ENCODE data around the gene ZNF614. TPM values are rescaled to one million over a fixed set of nuclear protein-coding genes. Genes with fewer than 3 reads are reported as not detected.
A peak's percentile ranks its signal among the peaks of the same experiment; 100 is the strongest.
"Not testable (repeated sequence)": the region's sequence is repeated elsewhere in the genome, so short reads cannot be mapped to it uniquely, and the experiment has no call there.

Gene ZNF614
- total RNA-seq, 1 experiment from 2014 or later: 9.9 TPM

- peak within 1 kb of the TSS; percentile 22 for H3K27ac ChIP-seq
- CTCF ChIA-PET: no interaction called here
Observed at GRCh38 chr19:51986309-51987291, 41.6 kb downstream of the ZNF614 start, which contains the start of gene ZNF350. Gene ZNF350, minus strand, starts transcription at chr19:51986840. Its CDS starts 12,480 bp downstream, at chr19:51974360.

GRCh38 chr19:51983361-51983760 is 44.8 kb downstream of the ZNF614 start:
- Histone ChIP-seq H3K27me3 (ENCODE audit: insufficient read depth, low read depth) (no peaks in the 10 kb centered on the region), H3K36me3 (ENCODE audit: low read depth) (peaks cover 54% of the 10 kb centered on the region), H2AFZ (no peak overlapping the region), H3K9me2 (ENCODE audit: insufficient read depth) (no peaks in the 10 kb centered on the region), H3K27ac (no peak overlapping the region), H4K20me1 (ENCODE audit: insufficient read depth) (no peaks in the 10 kb centered on the region), H3K4me2 (no peak overlapping the region), H3K9me3 (ENCODE audit: insufficient read depth, low read depth) (peaks cover 77% of the 10 kb centered on the region), H3K79me2 (ENCODE audit: low read depth) (peaks cover 72% of the 10 kb centered on the region), H3K4me1 (replicated peaks; ENCODE audit: insufficient read depth) (peaks cover 9% of the 10 kb centered on the region; the same call in 1 of the 2 replicates), H3F3A (ENCODE audit: insufficient read depth, low read depth) (0 out of 2 replicates have a peak, but pooled peaks cover 8% of the 10 kb centered on the region), H3K4me3 (no peak overlapping the region)
- POLR2A ChIA-PET (ENCODE audit: unreplicated experiment): no interaction called here
- no TSS peak for BruUV-seq (replicated peaks)
- CTCF ChIA-PET: no interaction called here
- intact Hi-C loops (cut with micrococcal nuclease; ENCODE audit: unreplicated experiment): loop anchor here (10.0 kb wide), 1 partner anchor 751 kb away; the partner anchor contains the start of gene ZNF611
- no peak for TF ChIP-seq CTCF (conservative IDR thresholded peaks at IDR 0.05)
- no peak for TF ChIP-seq EZH2 (IDR thresholded peaks at IDR 0.05; ENCODE audit: low read depth)
- DNase-seq: no peak

More at GRCh38 chr19:51986309-51987291, 41.6 kb downstream of the ZNF614 start, which contains the start of gene ZNF350:
- Histone ChIP-seq H3K4me2 (peak within 1 kb of the TSS; percentile 88), H4K20me1 (ENCODE audit: insufficient read depth) (no peaks in the 10 kb centered on the region), H3K9me3 (ENCODE audit: insufficient read depth, low read depth) (peaks cover 75% of the 10 kb centered on the region), H3K9me2 (ENCODE audit: insufficient read depth) (no peaks in the 10 kb centered on the region), H3K27me3 (ENCODE audit: insufficient read depth, low read depth) (no peaks in the 10 kb centered on the region), H3K4me3 (peak within 1 kb of the TSS; percentile 70), H3K4me1 (replicated peaks; ENCODE audit: insufficient read depth) (peaks cover 9% of the 10 kb centered on the region; the same call in 1 of the 2 replicates), H3F3A (ENCODE audit: insufficient read depth, low read depth) (0 out of 2 replicates have a peak, but pooled peaks cover 8% of the 10 kb centered on the region), H2AFZ (peak within 1 kb of the TSS; percentile 92), H3K36me3 (ENCODE audit: low read depth) (peaks cover 29% of the 10 kb centered on the region), H3K79me2 (ENCODE audit: low read depth) (peaks cover 50% of the 10 kb centered on the region)
- BruUV-seq (replicated peaks): TSS peak; percentile 66
- intact Hi-C loops (cut with micrococcal nuclease; ENCODE audit: unreplicated experiment): loop anchor here (1.0 to 10.0 kb wide), 4 partner anchors 42 to 748 kb away; partner anchors contain the start of genes ZNF611, ZNF613, ZNF614 and ZNF649
- DNase-seq: peak; percentile 88 to 91
- POLR2A ChIA-PET (ENCODE audit: unreplicated experiment): interaction anchor here (0.6 kb wide), 1 partner anchor 203 kb away, joined by 3 read pairs; no protein-coding TSS in a partner anchor
- TF ChIP-seq EZH2 (IDR thresholded peaks at IDR 0.05; ENCODE audit: low read depth): no peak
- TF ChIP-seq CTCF (conservative IDR thresholded peaks at IDR 0.05): no peak

- Histone ChIP-seq H3K79me2 (ENCODE audit: low read depth) (peaks cover 65% of the 10 kb centered on the region), H3K9me3 (ENCODE audit: insufficient read depth, low read depth) (peaks cover 67% of the 10 kb centered on the region), H3K36me3 (ENCODE audit: low read depth) (peaks cover 50% of the 10 kb centered on the region)
- intact Hi-C loops (cut with micrococcal nuclease; ENCODE audit: unreplicated experiment): loop anchor here (10.0 kb wide), 1 partner anchor 754 kb away; the partner anchor contains the start of gene ZNF611
- DNase-seq; H3K4me1 ChIP-seq (replicated peaks; ENCODE audit: insufficient read depth); POLR2A ChIA-PET (ENCODE audit: unreplicated experiment); CTCF ChIA-PET; H3K4me3 ChIP-seq; H3F3A ChIP-seq (ENCODE audit: insufficient read depth, low read depth); H3K27me3 ChIP-seq (ENCODE audit: insufficient read depth, low read depth); BruUV-seq (replicated peaks); H3K4me2 ChIP-seq; H2AFZ ChIP-seq; H3K27ac ChIP-seq; H4K20me1 ChIP-seq (ENCODE audit: insufficient read depth); H3K9me2 ChIP-seq (ENCODE audit: insufficient read depth): not testable (repeated sequence)
Observed at GRCh38 chr19:51980926-51981325, 47.3 kb downstream of the ZNF614 start.

All from PC-9 (cell line).